Ovary (tissue), 9 donors: ENCODE results near the gene CLTRN. TPM values are rescaled to one million over a fixed set of nuclear protein-coding genes. Genes with fewer than 3 reads are reported as not detected.
A peak's percentile ranks its signal among the peaks of the same experiment; 100 is the strongest.

Source experiments
- DNase-seq, 5 donors: peaks; one replicate each; pipeline ENCODE4 v3.0.0-alpha.2; 2019 to 2020
- H3K27ac ChIP-seq, 2 donors: fragments of 200-600 bp; one replicate each; pipeline versions ENCODE4 v1.5.1 to v1.8.0; 2019 to 2022
- H3K27me3 ChIP-seq: fragments of 200-600 bp; one replicate; pipeline ENCODE4 v1.8.0; 2022
- H3K36me3 ChIP-seq: fragments of 200-600 bp; sonication (generic); one replicate; pipeline ENCODE4 v1.5.1; 2019
- H3K4me1 ChIP-seq: one replicate; pipeline ENCODE4 v1.8.1; 2013; ENCODE audit warnings: mild to moderate bottlenecking, moderate library complexity; ENCODE audit not compliant: insufficient read depth
- H3K4me3 ChIP-seq: fragments of 200-600 bp; sonication (generic); one replicate; pipeline ENCODE4 v1.5.1; 2017
- H3K9me3 ChIP-seq, 2 donors: fragments of 200-600 bp in 1 of 2; sonication (generic) in 1 of 2; one replicate each; pipeline versions ENCODE4 v1.5.1 to v1.8.1; 2013 to 2019; ENCODE audit warnings: mild to moderate bottlenecking in 1 of 2, moderate library complexity in 1 of 2
- CTCF ChIP-seq, 3 donors: fragments of 450-650 bp in 2 of 3; fragments of 200-600 bp in 1 of 3; IDR thresholded peaks; one replicate each; pipeline versions ENCODE4 v1.5.1 to v1.8.0; 2016 to 2022; ENCODE audit warnings: antibody characterized with exemption in 3 of 3, mild to moderate bottlenecking in 1 of 3
- EP300 ChIP-seq: sonication (generic); formaldehyde crosslinking; IDR thresholded peaks from one replicate; pipeline ENCODE4 v1.6.1; 2017; ENCODE audit warnings: antibody characterized with exemption
- POLR2A ChIP-seq: fragments of 450-650 bp; IDR thresholded peaks from one replicate; pipeline ENCODE4 v1.6.1; 2017; ENCODE audit warnings: antibody characterized with exemption, mild to moderate bottlenecking, moderate library complexity
- WGBS, 3 donors: extraction: QIAGEN DNeasy Blood & Tissue Kit in 1 of 3; methylation state at CpG; one replicate each; pipeline versions ENCODE4 v1.1.5 to v1.1.7; 2013 to 2017; 5-methylcytosine and 5-hydroxymethylcytosine counted together
- intact Hi-C, 4 donors: fragments of 100-400 bp; cut with DNase I; formaldehyde crosslinking; loops; one replicate each; pipeline versions ENCODE4 v1.11.0 to v1.15.1; 2022 to 2023
- polyA plus RNA-seq, 2 donors: library from polyadenylated mRNA; stranded (reverse); fragments of 200-250 nt in 1 of 2; fragments of 350-450 nt in 1 of 2; fragmentation: Illumina TruSeq in 1 of 2; extraction: RNeasy Lipid Tissue Mini Kit (QIAGEN cat#74804) in 1 of 2; gene quantifications; one replicate each; pipeline ENCODE4 v1.2.3, GENCODE V29; 2013 to 2014
- total RNA-seq, 7 donors: library from RNA; depleted of rRNA in 2 of 7; stranded (reverse); fragments of >200 nt in 2 of 7; fragmentation: NEBNext Ultra II Directional in 3 of 7; extraction: Animal tissue kit (Norgen Biotek cat#: 25700) in 3 of 7; gene quantifications; one replicate each; pipeline versions ENCODE4 v1.1.0 to v1.2.4, GENCODE V29; 2016 to 2023
- donor health status: DM: no; HTN: no; CAD: no; lungs with moderate emphysema.
- donor health status: DM: no; HTN: no; CAD: no.
- donor health status: Bipolar disorder and iron deficiency.
- donor health status: DM: yes; HTN: yes; CAD: no.
- donor health status: DM: no; HTN: no; CAD: no.
- donor health status: DM: yes; HTN: yes; CAD: no.

CLTRN gene
- total and polyA plus RNA-seq, 9 donors, result 0.23 to 2.9 (median 1.2) TPM

- TF ChIP-seq POLR2A, result no peak
- TF ChIP-seq CTCF (IDR thresholded peaks at IDR 0.05), result no peak
- H3K27me3 ChIP-seq, result no peaks in the 10 kb centered on the region
- 74 to 88% (median 85%) methylated on average over 1 of the region's 1 CpG for WGBS, 3 donors
- no peak overlapping the region for H3K4me3 ChIP-seq
- H3K27ac ChIP-seq, result no peak overlapping the region
- no peaks in the 10 kb centered on the region for H3K4me1 ChIP-seq
- no peak for DNase-seq
- intact Hi-C loops, result no loop called here
- H3K36me3 ChIP-seq, result no peaks in the 10 kb centered on the region
- H3K9me3 ChIP-seq, result no peaks in the 10 kb centered on the region
Measured at GRCh38 chrX:15623054-15623453, 41.6 kb downstream of the CLTRN start.

GRCh38 chrX:15619053-15619755 lies 45.4 kb downstream of the CLTRN start:
- WGBS, 3 donors, result 71 to 76% (median 73%) methylated on average over 3 of the region's 3 CpGs
- H3K27me3 ChIP-seq, result no peaks in the 10 kb centered on the region
- no peaks in the 10 kb centered on the region for H3K4me1 ChIP-seq
- no peaks in the 10 kb centered on the region for H3K9me3 ChIP-seq
- DNase-seq, result no peak
- H3K36me3 ChIP-seq, result no peaks in the 10 kb centered on the region
- intact Hi-C loops, result no loop called here
- TF ChIP-seq POLR2A, result no peak
- no peak for TF ChIP-seq EP300
- TF ChIP-seq CTCF (IDR thresholded peaks at IDR 0.05), result no peak
- H3K27ac ChIP-seq, result no peak overlapping the region
- no peak overlapping the region for H3K4me3 ChIP-seq

GRCh38 chrX:15617111-15617510 lies 47.5 kb downstream of the CLTRN start:
- DNase-seq, result no peak

GRCh38 chrX:15616531-15616930 lies 48.1 kb downstream of the CLTRN start:
- WGBS, 3 donors, result 57 to 70% (median 64%) methylated on average over 3 of the region's 3 CpGs
- Histone ChIP-seq H3K36me3 (no peaks in the 10 kb centered on the region), H3K27me3 (no peaks in the 10 kb centered on the region), H3K9me3 (no peaks in the 10 kb centered on the region), H3K4me1 (no peaks in the 10 kb centered on the region), H3K4me3 (no peak overlapping the region), H3K27ac (no peak overlapping the region)
- DNase-seq, result peak in 2 of 5 donors; percentile 9 to 54
- TF ChIP-seq CTCF (IDR thresholded peaks at IDR 0.05) (no peak), POLR2A (no peak)
- intact Hi-C loops, result no loop called here

More at GRCh38 chrX:15617111-15617510, 47.5 kb downstream of the CLTRN start:
- H3K4me1 ChIP-seq, result no peaks in the 10 kb centered on the region
- 79 to 87% (median 81%) methylated on average over 6 of the region's 6 CpGs for WGBS, 3 donors
- no peaks in the 10 kb centered on the region for H3K27me3 ChIP-seq
- H3K9me3 ChIP-seq, result no peaks in the 10 kb centered on the region
- intact Hi-C loops, result no loop called here
- H3K27ac ChIP-seq, result no peak overlapping the region
- H3K4me3 ChIP-seq, result no peak overlapping the region
- no peak for TF ChIP-seq EP300
- no peak for TF ChIP-seq CTCF (IDR thresholded peaks at IDR 0.05)
- no peak for TF ChIP-seq POLR2A
- no peaks in the 10 kb centered on the region for H3K36me3 ChIP-seq
